GM21423 (cell line): ENCODE results near the gene ADAP2.
"Not testable (repeated sequence)": the region's sequence is repeated elsewhere in the genome, so short reads cannot be mapped to it uniquely, and the experiment has no call there.

Source experiments
- ATAC-seq: cut with Tn5 transposase; IDR thresholded peaks from one replicate; pipeline ENCODE4 v1.9.1; 2021; ENCODE audit warnings: mild to moderate bottlenecking, moderate library complexity; ENCODE audit not compliant: unreplicated experiment

Gene ADAP2

DNA sequence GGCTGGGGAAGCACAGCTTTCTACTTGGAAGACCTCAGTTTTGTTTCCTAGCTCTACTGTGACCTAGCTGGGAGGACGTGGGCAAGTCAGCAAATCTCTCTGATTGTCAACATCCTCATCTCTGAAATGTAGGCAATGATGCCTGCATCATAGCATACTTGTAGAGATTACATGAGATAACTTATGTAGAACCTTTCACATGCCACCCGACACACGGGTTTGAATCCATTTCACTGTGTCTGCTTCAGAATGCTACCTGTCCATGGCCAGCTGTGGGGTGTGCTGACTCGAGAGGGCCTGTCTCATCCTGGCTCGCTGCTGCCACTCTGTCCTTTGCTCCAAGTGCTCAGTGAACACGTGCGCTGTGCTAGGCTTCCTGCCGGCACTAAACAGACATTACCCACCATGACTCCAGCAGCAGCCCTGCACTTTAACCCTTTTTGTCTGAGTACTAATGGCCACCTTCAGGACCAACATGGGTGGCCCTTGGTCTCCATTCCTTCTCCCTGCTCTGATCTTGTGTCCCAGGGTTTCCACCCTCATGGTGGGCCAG lies 7.4 kb downstream of the ADAP2 start:
- no peak for ATAC-seq

DNA sequence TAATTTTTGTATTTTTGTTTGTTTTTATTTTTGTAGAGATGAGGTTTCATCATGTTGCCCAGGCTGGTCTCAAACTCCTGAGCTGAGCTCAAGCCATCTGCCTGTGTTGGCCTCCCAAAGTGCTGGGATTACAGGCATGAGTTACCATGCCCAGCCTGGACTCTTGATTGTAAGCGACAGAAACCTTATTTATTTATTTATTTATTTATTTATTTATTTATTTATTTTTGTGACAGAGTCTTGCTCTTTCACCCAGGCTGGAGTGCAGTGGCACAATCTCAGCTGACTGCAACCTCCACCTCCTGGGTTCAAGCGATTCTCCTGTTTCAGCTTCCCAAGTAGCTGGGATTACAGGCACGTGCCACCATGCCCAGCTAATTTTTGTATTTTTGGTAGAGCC lies 8.1 kb downstream of the ADAP2 start:
- ATAC-seq, result not testable (repeated sequence)

DNA sequence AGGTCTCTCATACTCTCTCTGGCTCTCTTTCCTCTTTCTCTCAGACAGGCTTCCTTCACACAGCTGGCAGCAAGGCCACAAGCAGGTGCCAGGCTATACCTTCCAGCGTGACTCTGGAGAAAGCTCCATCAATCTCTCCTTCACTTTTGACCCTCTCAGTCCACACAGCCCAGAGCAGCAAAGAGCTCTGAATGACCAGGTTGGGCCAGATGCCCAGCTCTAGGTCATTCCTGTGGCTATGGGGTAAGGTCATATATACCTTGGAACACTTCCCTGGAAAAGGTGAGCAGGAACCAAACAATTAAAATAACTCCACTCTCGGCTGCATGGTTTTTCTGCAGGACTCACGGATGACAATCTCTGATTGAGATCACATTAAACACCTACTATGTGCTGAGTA lies 8.8 kb downstream of the ADAP2 start:
- ATAC-seq, result no peak

DNA sequence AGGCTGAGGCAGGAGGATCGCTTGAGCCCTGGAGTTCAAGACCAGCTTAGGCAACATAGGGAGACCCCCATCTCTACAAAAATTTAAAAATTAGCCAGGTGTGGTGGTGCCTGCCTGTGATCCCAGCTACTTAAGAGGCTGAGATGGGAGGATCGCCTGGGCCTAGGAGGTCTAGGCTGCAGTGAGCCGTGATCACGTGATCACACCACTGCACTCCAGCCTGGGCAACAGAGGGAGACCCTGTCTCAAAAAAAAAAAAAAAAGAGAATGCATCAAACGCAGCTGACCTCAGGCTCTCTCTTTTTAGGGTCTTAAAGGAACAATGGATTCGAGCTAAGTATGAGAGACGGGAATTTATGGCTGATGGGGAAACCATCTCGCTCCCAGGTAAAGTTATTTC lies 9.8 kb downstream of the ADAP2 start:
- ATAC-seq, result not testable (repeated sequence)

DNA sequence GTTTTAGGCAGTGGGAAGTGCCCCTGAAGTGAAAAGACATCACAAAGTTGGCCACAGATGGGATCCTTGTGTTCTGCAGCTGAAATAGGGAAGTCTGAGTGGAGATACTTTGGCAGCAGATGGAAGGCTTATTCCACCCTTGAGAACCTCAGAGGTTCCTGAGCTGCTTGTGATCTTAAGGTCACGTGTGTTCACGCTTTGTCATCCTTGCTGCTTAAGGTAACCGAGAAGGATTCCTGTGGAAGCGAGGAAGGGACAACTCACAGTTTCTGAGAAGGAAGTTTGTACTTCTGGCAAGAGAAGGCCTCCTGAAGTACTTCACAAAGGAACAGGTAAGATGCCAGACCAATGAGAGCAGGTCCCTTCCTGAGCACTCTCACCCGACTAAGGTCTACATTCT lies 12.2 kb downstream of the ADAP2 start:
- ATAC-seq, result no peak

DNA sequence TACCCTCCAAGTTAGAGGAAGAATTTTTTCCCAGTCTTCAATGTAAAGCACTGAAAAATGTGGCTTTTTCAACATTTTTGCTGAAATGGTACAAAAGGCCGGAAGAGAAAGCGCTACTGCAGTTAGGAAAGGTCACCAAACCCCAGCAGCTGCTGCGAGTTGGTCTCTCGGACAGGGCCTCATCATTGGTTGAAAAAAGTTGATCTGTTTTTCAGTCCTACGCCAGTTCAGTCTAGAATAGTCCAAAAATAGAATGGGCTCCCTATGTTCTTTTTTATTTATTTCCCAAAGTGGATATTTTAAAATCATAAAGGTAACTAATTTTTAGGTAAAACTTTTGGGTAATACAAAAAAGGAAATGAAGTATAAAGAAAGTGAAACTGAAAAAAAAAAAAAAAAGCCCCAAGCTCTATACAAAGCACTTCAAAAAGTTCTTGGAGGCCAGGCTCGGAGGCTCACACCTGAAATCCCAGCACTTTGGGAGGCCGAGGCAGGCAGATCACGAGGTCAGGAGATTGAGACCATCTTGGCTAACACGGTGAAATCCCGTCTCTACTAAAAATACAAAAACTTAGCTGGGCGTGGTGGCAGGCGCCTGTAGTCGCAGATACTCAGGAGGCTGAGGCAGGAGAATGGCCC lies 17.4 kb downstream of the ADAP2 start:
- ATAC-seq, result no peak

DNA sequence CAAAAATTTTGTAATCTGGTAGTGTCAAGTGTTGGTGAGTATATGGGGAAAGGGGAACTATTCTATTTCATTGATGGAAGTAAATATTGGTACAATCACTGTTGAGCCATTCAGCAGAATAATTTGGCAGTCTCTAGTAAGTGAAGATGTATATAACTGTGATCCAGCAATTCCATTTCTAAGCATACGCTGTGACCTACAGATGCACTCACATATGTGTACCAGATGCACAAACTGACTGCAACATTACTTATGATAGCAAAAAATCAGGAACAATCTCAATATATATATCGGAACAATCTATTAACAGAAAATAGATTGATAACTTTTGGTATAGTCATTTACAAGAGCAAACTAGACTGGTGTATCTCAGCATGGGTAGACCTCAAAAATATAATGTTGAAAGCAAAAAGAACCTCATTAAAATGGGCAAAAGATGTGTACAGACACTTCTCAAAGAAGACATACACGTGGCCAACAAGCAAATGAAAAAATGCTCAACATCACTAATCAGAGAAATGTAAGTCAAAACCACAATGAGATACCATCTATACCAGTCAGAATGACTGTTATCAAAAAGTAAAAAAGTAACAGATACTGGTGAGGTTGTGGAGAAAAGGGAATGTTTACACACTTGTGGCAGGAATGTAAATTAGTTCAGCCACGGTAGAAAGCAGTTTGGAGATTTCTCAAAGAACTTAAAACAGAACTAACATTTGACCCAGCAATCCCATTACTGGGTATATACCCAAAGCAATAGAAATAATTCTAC lies 20.7 kb downstream of the ADAP2 start:
- no peak for ATAC-seq

DNA sequence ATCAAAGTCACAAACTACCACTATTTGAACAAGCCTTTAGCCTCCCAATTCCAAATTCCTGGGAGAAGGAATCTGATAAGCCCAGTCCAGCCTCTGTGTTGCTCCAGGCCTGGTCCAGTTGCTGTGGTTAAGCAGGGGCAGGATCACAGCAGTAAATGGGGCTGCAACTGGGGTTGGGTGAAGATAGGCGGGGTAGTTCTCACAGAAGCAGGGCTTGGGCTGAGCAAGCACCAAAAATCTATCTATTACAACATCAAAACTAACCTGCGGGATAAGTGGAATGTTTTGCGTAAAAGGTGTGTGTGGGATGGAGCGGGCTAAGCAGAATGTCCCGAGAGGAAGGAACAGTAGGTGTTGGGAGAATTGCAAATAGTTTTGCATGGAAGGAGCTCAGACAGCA lies 26.1 kb downstream of the ADAP2 start:
- ATAC-seq, result no peak

DNA sequence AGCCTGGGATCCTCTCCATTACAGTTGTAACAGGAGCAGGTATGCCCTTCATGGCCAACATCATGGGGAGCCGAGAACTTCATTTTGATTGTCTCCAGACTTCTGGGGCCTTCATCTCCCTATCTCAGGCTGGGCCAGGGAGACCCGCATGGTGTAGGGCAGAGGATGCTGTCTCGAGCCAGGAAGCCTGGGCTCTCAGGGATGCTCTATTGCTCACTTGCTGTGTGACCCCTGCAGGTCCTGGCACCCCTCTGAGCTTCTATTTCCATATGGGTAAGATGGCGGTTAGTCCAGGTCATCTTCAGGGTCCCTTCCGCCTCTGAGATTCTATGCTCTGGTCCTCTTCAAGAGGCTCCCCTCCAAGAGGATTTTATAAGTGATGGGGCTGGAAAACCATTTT lies 28.4 kb downstream of the ADAP2 start:
- no peak for ATAC-seq

DNA sequence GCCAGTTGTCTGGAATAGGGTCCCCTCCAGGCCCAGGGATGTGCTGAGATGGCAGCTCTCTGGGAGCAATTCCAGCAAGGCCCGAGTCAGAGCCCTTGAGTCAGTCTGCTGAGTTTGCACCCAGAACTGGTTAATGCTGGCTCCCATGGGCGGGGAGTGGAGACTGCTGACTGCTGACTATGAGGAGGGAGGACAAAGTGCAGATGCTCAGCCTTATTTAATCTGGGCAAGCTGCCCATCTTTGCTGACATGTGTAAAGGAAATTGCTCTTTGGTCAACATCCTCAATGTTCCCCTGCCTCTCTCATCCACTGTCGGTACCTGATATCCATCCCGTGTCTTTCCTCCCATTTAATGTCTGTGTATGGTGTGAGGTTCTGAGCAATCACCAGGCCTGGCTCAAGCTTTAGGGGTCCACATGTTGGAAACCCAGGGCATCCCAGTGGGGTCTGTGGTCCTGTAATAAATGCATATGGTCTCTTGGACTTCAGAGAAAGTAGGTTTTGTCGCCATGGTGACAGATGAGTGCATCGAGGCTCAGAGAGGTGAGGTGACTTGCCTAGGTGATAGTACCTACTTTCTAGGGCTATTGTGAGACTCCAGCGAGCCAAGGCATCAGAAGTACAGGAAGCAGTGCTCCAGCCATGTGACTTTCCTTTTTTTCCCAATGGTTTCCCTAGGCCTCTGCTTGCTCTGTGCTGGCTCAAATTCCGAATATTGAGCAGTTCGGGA lies 29.1 kb downstream of the ADAP2 start:
- ATAC-seq, result no peak

DNA sequence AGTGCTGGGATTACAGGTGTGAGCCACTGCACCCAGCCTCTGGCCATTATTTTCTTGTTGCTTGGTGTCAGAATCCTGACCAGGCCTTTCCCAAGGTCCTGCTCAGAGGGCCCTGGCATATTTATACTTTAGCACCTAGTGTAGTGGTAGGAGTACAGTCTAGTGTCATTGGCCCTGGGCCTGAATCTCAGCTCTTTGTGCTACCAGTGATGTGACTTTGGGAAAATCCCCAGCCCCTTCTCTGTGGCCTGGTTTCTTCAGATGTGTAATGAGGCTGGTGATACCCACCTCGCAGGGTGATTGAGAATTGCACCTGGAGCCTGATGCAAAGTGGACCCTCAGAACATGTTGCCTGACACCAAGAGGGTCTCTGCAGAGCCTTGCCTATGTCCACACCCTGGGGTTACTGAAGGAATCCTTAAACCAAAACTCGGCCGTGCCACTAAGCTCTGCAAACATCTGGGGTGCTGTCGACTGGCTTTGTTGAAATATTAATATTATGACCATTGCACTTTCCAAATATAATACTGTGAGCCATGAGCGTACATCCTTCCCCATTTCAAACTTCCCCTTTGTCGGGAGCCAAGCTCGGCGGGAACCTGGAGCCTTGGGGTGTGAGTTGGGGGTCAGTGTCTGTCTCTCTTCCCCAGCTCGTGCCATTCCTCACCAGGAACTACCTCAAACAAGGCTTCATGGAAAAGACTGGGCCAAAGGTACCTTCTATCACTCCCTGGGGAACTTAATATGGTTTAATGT lies 31.1 kb downstream of the ADAP2 start:
- ATAC-seq, result no peak

DNA sequence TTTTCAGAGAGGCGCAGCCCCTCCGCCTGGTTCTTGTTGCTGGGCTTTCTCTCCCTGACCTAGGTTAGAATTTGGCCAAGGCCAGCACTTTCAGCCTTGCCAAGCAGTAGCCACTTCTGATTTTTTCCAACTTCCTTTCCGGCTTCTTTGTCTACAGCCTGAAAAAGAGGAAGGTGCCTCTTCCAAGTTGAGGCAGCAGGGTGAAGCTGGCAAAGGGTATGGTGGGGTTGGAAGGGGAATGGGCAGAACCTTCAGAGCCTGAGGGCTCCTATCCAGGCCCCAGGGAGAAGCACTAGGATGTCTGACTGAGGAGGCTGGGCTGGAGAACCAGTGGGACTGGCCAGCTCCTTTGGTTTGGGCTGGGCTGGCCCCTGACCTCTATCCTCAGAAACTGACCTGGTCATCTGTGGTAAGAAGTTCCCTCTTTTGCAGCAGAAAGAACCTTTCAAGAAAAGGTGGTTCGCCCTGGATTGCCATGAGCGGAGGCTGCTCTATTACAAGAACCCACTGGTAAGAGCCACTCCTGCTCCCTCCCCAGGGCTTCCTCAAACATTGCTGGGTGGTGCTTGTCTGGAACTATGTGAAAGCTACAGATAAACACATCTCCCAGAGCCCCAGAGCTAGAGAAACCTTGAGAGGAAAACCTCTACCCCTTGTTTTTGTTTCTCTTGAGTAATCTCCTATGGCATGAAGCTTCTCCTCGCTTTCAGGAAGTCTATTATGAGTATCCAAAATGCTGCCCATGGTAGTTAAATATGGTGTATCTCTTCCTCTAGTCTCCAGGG lies 32.5 kb downstream of the ADAP2 start:
- ATAC-seq, result no peak

DNA sequence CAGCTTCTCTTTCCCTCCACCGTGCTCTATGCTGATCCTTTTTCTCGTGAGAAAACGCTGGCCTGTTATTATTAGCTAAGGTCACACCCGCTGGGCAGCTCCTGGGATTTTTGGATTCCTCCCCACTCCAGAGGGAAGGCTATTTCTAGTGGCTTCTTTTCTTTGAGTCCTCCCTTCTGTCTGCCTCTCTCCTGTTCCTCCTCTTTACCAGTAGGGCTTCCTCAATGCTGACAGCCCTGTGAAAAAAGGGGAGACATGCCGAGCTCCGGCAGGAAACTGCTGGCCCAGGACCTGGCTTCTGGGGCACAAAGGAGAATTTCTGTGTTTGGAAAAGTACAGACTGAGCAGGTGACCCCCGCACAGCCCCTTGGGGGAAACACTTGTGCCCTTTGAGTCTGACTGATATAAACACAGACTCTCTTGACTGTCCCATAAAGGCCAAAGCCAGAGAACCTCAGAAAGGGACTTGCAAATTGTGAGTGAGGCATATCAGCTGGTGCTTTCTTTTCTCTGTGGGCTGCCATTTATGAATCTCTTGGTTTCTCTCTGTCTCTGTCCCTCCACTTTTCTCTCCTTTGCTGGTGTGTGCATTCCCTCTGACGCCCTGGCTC lies 35.1 kb downstream of the ADAP2 start:
- ATAC-seq, result no peak

DNA sequence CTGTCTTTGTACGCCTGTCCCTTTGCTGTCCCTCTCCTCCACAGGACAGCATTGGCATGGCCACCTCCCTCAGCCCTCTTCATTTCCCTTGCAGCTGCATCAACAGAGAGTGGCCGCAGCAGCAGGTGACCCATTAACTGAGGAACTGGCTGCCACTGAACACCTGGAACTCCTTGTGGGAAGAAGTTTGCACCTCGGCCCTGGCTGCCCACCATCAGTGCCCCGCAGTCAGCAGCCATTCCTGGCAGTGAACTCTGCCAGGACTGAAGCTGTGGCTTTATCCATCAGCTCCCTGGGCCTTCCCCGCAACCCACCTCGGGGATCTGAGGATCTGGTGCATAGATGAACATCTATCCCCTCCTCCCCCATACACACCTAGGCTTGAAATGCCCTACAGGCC lies 36.0 kb downstream of the ADAP2 start:
- no peak for ATAC-seq

DNA sequence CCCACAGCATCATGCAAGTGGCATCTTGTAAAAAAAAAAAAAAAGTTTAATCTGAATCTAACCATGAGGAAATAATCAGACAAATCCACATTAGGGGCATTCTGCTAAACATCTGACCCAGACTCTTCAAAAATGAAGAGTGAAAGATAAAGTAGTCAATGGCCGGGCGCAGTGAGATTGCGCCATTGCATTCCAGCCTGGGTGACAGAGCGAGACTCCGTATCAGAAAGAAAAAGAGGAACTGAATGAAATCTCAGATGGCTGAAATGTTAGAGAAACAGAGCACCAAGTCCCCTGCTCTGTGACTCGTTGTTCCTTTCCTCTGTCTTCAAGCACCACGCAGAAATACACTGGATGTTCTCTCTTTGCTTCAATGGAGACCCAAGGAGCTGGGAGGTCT lies 36.4 kb downstream of the ADAP2 start:
- ATAC-seq, result no peak

DNA sequence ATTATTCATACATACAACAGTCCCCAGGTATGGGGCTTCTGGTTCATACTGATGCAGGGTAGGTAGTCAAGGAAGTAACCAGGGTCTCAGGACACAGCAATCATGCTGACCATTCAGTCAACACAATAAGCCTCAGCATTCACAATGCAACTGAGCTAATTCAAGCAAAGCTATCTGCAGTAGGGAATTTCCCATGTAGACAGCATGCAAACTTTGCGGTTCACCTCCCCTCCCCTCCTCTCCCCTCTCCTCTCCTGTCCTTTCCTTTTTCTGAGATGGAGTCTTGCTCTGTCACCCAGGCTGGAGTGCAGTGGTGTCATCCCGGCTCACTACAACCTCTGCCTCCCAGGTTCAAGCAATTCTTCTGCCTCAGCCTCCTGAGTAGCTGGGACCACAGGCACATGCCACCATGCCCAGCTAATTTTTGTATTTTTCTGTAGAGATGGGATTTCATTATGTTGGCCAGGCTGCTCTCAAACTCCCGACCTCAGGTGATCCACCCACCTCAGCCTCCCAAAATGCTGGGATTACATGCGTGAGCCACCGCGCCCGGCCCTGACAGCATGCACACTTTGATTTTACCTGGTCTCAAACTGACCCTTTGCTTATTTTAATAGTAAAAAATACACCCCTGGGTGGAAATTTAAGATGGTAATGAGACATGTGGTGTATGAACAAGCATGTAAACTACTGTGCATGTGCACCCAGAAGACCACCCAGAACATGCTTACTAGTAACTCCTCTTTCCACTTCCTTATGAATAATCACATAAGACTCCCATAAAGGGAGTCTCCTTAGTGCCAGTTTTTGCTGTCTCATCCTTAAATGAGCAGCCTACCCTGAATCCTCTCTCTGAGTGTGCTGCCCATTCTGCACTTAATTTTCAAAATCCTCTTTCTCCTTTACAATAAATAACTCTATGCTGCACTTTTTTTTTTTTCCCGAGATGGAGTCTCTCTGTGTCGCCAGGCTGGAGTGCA lies 39.8 kb downstream of the ADAP2 start:
- ATAC-seq, result peak; percentile 65

DNA sequence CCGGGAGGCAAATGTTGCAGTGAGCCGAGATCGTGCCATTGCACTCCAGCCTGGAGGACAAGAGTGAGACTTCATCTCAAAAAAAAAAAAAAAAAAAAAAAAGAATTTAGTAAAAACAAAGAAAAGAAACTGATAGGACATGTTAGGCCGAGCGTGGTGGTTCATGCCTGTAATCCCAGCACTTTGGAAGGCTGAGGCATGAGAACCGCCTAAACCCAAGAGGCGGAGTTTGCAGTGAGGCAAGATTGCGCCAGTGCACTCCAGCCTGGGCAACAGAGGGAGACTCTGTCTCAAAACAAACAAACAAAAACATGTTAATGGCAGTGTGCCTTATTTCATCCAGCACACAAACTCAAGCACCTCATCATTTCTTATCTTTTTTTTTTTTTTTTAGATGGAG lies 42.6 kb downstream of the ADAP2 start:
- ATAC-seq, result not testable (repeated sequence)

DNA sequence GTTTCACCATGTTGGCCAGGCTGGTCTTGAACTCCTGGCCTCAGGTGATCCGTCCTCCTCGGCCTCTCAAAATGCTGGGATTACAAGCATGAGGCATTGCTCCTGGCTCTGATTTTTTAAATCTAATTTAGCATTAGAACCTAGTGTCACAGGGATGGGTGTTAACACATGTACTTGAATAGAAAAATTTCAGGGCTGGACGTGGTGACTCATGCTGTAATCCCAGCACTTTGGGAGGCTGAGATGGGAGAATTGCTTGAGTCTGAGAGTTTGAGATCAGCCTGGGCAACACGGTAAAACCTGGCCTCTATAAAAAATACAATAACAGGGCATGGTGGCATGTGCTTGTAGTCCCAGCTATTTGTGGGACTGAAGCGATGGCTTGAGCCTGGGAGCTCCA lies 43.1 kb downstream of the ADAP2 start:
- no peak for ATAC-seq

DNA sequence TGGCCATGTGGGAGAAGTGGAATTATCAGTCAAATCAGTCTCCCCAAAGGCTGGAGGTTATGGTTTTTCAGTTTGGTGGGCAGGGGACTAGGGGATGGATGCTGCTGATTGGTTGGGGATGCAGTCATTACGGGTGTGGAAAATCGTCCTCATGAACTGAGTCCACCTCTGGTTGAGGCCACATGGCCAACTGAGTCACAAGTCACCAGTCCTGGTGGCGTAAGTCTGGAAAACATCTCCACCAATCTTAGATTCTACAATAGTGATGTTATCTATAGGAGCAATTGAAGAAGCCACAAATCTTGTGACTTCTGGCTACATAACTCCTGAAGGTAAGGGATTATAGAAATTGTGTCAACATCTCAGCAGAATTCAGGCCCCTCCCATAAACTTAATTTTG lies 43.9 kb downstream of the ADAP2 start:
- no peak for ATAC-seq
